Metanephros (tissue), 1 donor: ENCODE results near the gene TAX1BP3. TPM values are rescaled to one million over a fixed set of nuclear protein-coding genes. Genes with fewer than 3 reads are reported as not detected.

Experiments
- total RNA-seq: library from RNA; depleted of rRNA; stranded (reverse); fragments of >200 nt; gene quantifications from one replicate; pipeline ENCODE4 v1.2.3, GENCODE V29; 2014

Gene TAX1BP3
- 77.0 TPM for total RNA-seq

GRCh38 chr17:3668279-3669084 is at the start of gene TAX1BP3, which contains the start of gene EMC6:
TAX1BP3 (minus strand) TSS chr17:3668578; CDS start chr17:3668526, 52 bp downstream.
EMC6 (plus strand) TSS chr17:3668812; CDS start chr17:3669147, 335 bp downstream.

GRCh38 chr17:3695723-3696411 is 27.5 kb upstream of the TAX1BP3 start, which contains the start of gene P2RX5:
P2RX5 (minus strand) TSS chr17:3696155; CDS start chr17:3696005, 150 bp downstream.

GRCh38 chr17:3636154-3636907 is 32.0 kb downstream of the TAX1BP3 start, which contains the start of the genes CTNS and SHPK:
CTNS (plus strand) TSS chr17:3636760; CDS start chr17:3640207, 3,447 bp downstream.
SHPK (minus strand) TSS chr17:3636250; CDS start chr17:3636219, 31 bp downstream.

Other genes starting within 250 kb of the TAX1BP3 start
- not detected for gene OR1E2, start 234.7 kb downstream of the TAX1BP3 start, total RNA-seq
- 0.35 TPM for gene SPATA22, start 196.8 kb downstream of the TAX1BP3 start, total RNA-seq
- gene ASPA, start 192.6 kb downstream of the TAX1BP3 start, total RNA-seq = 19.1 TPM
- gene TRPV3, start 110.8 kb downstream of the TAX1BP3 start, total RNA-seq = 0.64 TPM
- gene TRPV1, start 59.2 kb downstream of the TAX1BP3 start, total RNA-seq = 11.6 TPM
- gene SHPK, start 32.3 kb downstream of the TAX1BP3 start, total RNA-seq = 22.8 TPM
- gene CTNS, start 31.8 kb downstream of the TAX1BP3 start, total RNA-seq = 20.3 TPM
- 18.6 TPM for gene EMC6, start 234 bp upstream of the TAX1BP3 start, total RNA-seq
- 5.4 TPM for gene P2RX5, start 27.6 kb upstream of the TAX1BP3 start, total RNA-seq
- 4.2 TPM for gene HASPIN, start 55.3 kb upstream of the TAX1BP3 start, total RNA-seq
- gene ITGAE, start 132.6 kb upstream of the TAX1BP3 start, total RNA-seq = 14.5 TPM
- gene NCBP3, start 177.7 kb upstream of the TAX1BP3 start, total RNA-seq = 32.3 TPM
- 3.5 TPM for gene CAMKK1, start 224.5 kb upstream of the TAX1BP3 start, total RNA-seq
- 4.3 TPM for gene P2RX1, start 247.9 kb upstream of the TAX1BP3 start, total RNA-seq